RWPE1 (cell line): ENCODE data around the gene ANAPC2.

Source experiments
- CTCF ChIA-PET: fragments of 350-600 bp; sonication (Branson Sonifier 250); formaldehyde crosslinking; extraction: SDS; loops from one replicate; lab custom pipeline; 2021; lab: Yijun Ruan, JAX
- POLR2A ChIA-PET: fragments of 400-600 bp; formaldehyde crosslinking; extraction: SDS; loops from one replicate; lab custom pipeline; 2020; ENCODE audit warnings: antibody characterized with exemption; ENCODE audit not compliant: low non-redundant PET; lab: Yijun Ruan, JAX
- DNase-seq: peaks from one replicate; pipeline ENCODE4 v3.0.0; 2012; ENCODE audit warnings: low spot score
- H3K27ac ChIP-seq: fragments of 450-650 bp; 2 replicates; pipeline ENCODE4 v1.5.1; 2017
- CTCF ChIP-seq: fragments of 450-650 bp; conservative IDR thresholded peaks from 2 replicates; pipeline ENCODE4 v1.5.1; 2017; ENCODE audit warnings: low read depth, mild to moderate bottlenecking

Gene ANAPC2

GRCh38 chr9:137191245-137191644, 2.9 kb upstream of the ANAPC2 start:
- no peak for DNase-seq
- POLR2A ChIA-PET, result interaction anchor here (0.6 kb wide), 1 partner anchor 36 kb away, joined by 6 read pairs; the partner anchor contains the start of gene RNF224
- no peak for TF ChIP-seq CTCF
- peak overlapping the region; percentile 99 for H3K27ac ChIP-seq
- CTCF ChIA-PET, result interaction anchor here (0.6 to 4.5 kb wide), 4 partner anchors 19 to 45 kb away, joined by 3 to 37 read pairs (median 13); partner anchors contain the start of gene RNF224

GRCh38 chr9:137190315-137190856, 2.0 kb upstream of the ANAPC2 start:
- DNase-seq, result no peak
- TF ChIP-seq CTCF, result no peak
- H3K27ac ChIP-seq, result peak overlapping the region; percentile 99
- ChIA-PET POLR2A (no interaction called here), CTCF (interaction anchor here (0.6 to 4.5 kb wide), 10 partner anchors 8 to 251 kb away, joined by 3 to 37 read pairs (median 6); partner anchors contain the start of gene RNF224)

- no peak for TF ChIP-seq CTCF
- CTCF ChIA-PET, result interaction anchor here (0.6 to 4.5 kb wide), 14 partner anchors 9 to 333 kb away, joined by 3 to 37 read pairs (median 4); partner anchors contain the start of genes CYSRT1 and RNF224
- H3K27ac ChIP-seq, result peak overlapping the region; percentile 99
- DNase-seq, result no peak
- POLR2A ChIA-PET, result interaction anchor here (0.6 to 2.5 kb wide), 16 partner anchors 9 to 122 kb away, joined by 3 to 17 read pairs (median 4); partner anchors contain the start of genes CYSRT1, LRRC26, MAN1B1 and NELFB
These were observed 1.2 kb upstream of the ANAPC2 start for GRCh38 chr9:137189297-137190295.

GRCh38 chr9:137188086-137188489, 272 bp downstream of the ANAPC2 start:
- H3K27ac ChIP-seq, result peak overlapping the region; percentile 99
- DNase-seq, result no peak
- CTCF ChIA-PET, result interaction anchor here (0.9 to 4.5 kb wide), 5 partner anchors 11 to 60 kb away, joined by 4 to 37 read pairs (median 9); partner anchors contain the start of gene RNF224
- POLR2A ChIA-PET, result interaction anchor here (1.1 to 2.5 kb wide), 7 partner anchors 11 to 54 kb away, joined by 4 to 17 read pairs (median 5); partner anchors contain the start of genes CYSRT1 and RNF224
- no peak for TF ChIP-seq CTCF

GRCh38 chr9:137187386-137187785, 974 bp downstream of the ANAPC2 start:
- peak overlapping the region; percentile 99 for H3K27ac ChIP-seq
- DNase-seq, result no peak
- CTCF ChIA-PET, result interaction anchor here (0.7 to 4.5 kb wide), 4 partner anchors 11 to 60 kb away, joined by 3 to 37 read pairs (median 6); partner anchors contain the start of gene RNF224
- POLR2A ChIA-PET, result interaction anchor here (1.8 to 2.5 kb wide), 3 partner anchors 19 to 55 kb away, joined by 5 to 16 read pairs (median 6); partner anchors contain the start of gene RNF224
- TF ChIP-seq CTCF, result no peak
